A549 (cell line): ENCODE measurements around the gene PRSS57. TPM values are rescaled to one million over a fixed set of nuclear protein-coding genes. Genes with fewer than 3 reads are reported as not detected.

Experiments
- ATAC-seq, 2 experiments: fragments of 200-7000 bp in 1 of 2; fragments of >200 bp in 1 of 2; cut with Nextera tagmentation in 1 of 2; cut with Tn5 transposase in 1 of 2; 3 replicates each; pipeline versions ENCODE4 v1.8.0 to v1.9.1; 2018 to 2020; ENCODE audit warnings: mild to moderate bottlenecking in 1 of 2, moderate library complexity in 1 of 2
- CTCF ChIA-PET: fragments of 300-600 bp; sonication (Branson Sonifier 250); formaldehyde crosslinking; extraction: SDS; loops from one replicate; lab custom pipeline; 2021; ENCODE audit warnings: antibody characterized with exemption, inconsistent platforms; lab: Yijun Ruan, JAX
- POLR2A ChIA-PET: fragments of 350-600 bp; formaldehyde crosslinking; extraction: SDS; loops from one replicate; lab custom pipeline; 2021; ENCODE audit warnings: antibody characterized with exemption, inconsistent platforms; lab: Yijun Ruan, JAX
- DNase-seq, 2 experiments: peaks; one replicate each; pipeline versions ENCODE4 v3.0.0 to v3.0.0-alpha.2; 2011 to 2016; ENCODE audit warnings: low read depth in 1 of 2, low spot score in 1 of 2
- FAIRE-seq: peaks from 2 replicates; lab custom pipeline; 2011; peaks lifted over from hg19 to GRCh38; lab: Jason Lieb, UNC
- H3K27ac ChIP-seq, 2 experiments: fragments of >200 bp; sonication (Bioruptor Twin); formaldehyde crosslinking; 3 replicates each; pipeline ENCODE4 v1.5.1; 2016 to 2017
- H3K4me1 ChIP-seq: fragments of >200 bp; sonication (Bioruptor Twin); formaldehyde crosslinking; 3 replicates; pipeline ENCODE4 v1.6.1; 2016
- H3K4me2 ChIP-seq: fragments of >200 bp; sonication (Bioruptor Twin); formaldehyde crosslinking; 3 replicates; pipeline ENCODE4 v1.6.1; 2016
- H3K4me3 ChIP-seq: fragments of >200 bp; sonication (Bioruptor Twin); formaldehyde crosslinking; 3 replicates; pipeline ENCODE4 v1.5.1; 2016
- H3K9me3 ChIP-seq: fragments of >200 bp; sonication (Bioruptor Twin); formaldehyde crosslinking; 3 replicates; pipeline ENCODE4 v1.6.1; 2016
- BHLHE40 ChIP-seq: IDR thresholded peaks from 2 replicates; pipeline ENCODE4 v1.6.1; 2012; ENCODE audit warnings: low read depth, low read length, inconsistent platforms
- CHD2 ChIP-seq: fragments of 150-350 bp; IDR thresholded peaks from 2 replicates; pipeline ENCODE4 v1.6.1; 2014; ENCODE audit warnings: low read length; ENCODE audit not compliant: partially characterized antibody
- EHF ChIP-seq: fragments of 250-450 bp; sonication (Bioruptor Pico); IDR thresholded peaks from 2 replicates; pipeline ENCODE4 v1.5.0; 2020; ENCODE audit warnings: mild to moderate bottlenecking
- EP300 ChIP-seq, 2 experiments: fragments of >200 bp; sonication (Bioruptor Twin); formaldehyde crosslinking; IDR thresholded peaks; 2 replicates in 1 of 2; 3 replicates in 1 of 2; pipeline ENCODE4 v1.6.1; 2016 to 2017
- FOSB ChIP-seq: fragments of 250-450 bp; sonication (Bioruptor Pico); IDR thresholded peaks from 2 replicates; pipeline ENCODE4 v1.5.0; 2020; ENCODE audit warnings: mild to moderate bottlenecking, moderate library complexity
- FOSL2 ChIP-seq, 2 experiments: fragments of 450-650 bp in 1 of 2; fragments of >200 bp in 1 of 2; sonication (Bioruptor Twin) in 1 of 2; formaldehyde crosslinking; IDR thresholded peaks; 2 replicates each; pipeline versions ENCODE4 v1.5.0 to v1.6.1; 2016 to 2020; ENCODE audit warnings: mild to moderate bottlenecking in 1 of 2, moderate library complexity in 1 of 2
- FOXS1 ChIP-seq: fragments of 250-450 bp; sonication (Bioruptor Pico); IDR thresholded peaks from 2 replicates; pipeline ENCODE4 v1.5.0; 2020; ENCODE audit warnings: mild to moderate bottlenecking, moderate library complexity
- HEYL ChIP-seq: fragments of 250-450 bp; sonication (Bioruptor Pico); IDR thresholded peaks from 2 replicates; pipeline ENCODE4 v1.8.0; 2021; ENCODE audit warnings: mild to moderate bottlenecking, moderate library complexity
- HOXB13 ChIP-seq: fragments of 250-450 bp; sonication (Bioruptor Pico); IDR thresholded peaks from 2 replicates; pipeline ENCODE4 v1.5.0; 2020; ENCODE audit warnings: low read depth, mild to moderate bottlenecking, moderate library complexity
- NR3C1 ChIP-seq: fragments of >200 bp; sonication (Bioruptor Twin); formaldehyde crosslinking; IDR thresholded peaks from 3 replicates; pipeline ENCODE4 v1.6.1; 2017
- RAD21 ChIP-seq, 2 experiments: fragments of >200 bp in 1 of 2; sonication (Bioruptor Twin) in 1 of 2; formaldehyde crosslinking in 1 of 2; IDR thresholded peaks in 1 of 2; conservative IDR thresholded peaks in 1 of 2; 2 replicates in 1 of 2; 3 replicates in 1 of 2; pipeline ENCODE4 v1.6.1; 2012 to 2018; ENCODE audit warnings: inconsistent platforms in 1 of 2
- RCOR1 ChIP-seq: fragments of 150-350 bp; IDR thresholded peaks from 2 replicates; pipeline ENCODE4 v1.6.1; 2014; ENCODE audit warnings: antibody characterized with exemption, low read length, low read depth
- RNF2 ChIP-seq: fragments of 200-600 bp; sonication (generic); IDR thresholded peaks from 2 replicates; pipeline ENCODE4 v1.6.1; 2016; ENCODE audit warnings: low read depth, mild to moderate bottlenecking, antibody characterized with exemption, moderate library complexity, borderline replicate concordance
- SMC3 ChIP-seq: fragments of >200 bp; sonication (Bioruptor Twin); formaldehyde crosslinking; IDR thresholded peaks from 3 replicates; pipeline ENCODE4 v1.6.1; 2018; ENCODE audit warnings: inconsistent platforms
- TFCP2L1 ChIP-seq: fragments of 250-450 bp; sonication (Bioruptor Pico); IDR thresholded peaks from 2 replicates; pipeline ENCODE4 v1.5.0; 2021; ENCODE audit warnings: mild to moderate bottlenecking
- WGBS: methylation state at CpG from one replicate; pipeline ENCODE4 v1.1.6; 2017; ENCODE audit errors: missing lambda C conversion rate; 5-methylcytosine and 5-hydroxymethylcytosine counted together
- polyA plus RNA-seq, 4 experiments: library from polyadenylated mRNA; depleted of rRNA in 3 of 4; stranded (reverse); fragments of >200 nt; fragmentation: RNase III in 1 of 4; extraction: RNeasy Plus Mini Kit Qiagen cat#74134 plus additional on column Dnase treatment in 1 of 4; gene quantifications; 2 replicates in 3 of 4; 3 replicates in 1 of 4; pipeline ENCODE4 v1.2.3, GENCODE V29; 2011 to 2017
- TF ChIP-seq, protein P1 (sequence below): fragments of >200 bp; sonication (Bioruptor Twin); formaldehyde crosslinking; IDR thresholded peaks from 3 replicates; pipeline ENCODE4 v1.6.1; 2016
- TF ChIP-seq, protein P2 (sequence below): fragments of 450-650 bp; IDR thresholded peaks from 2 replicates; pipeline ENCODE4 v1.6.1; 2014; ENCODE audit warnings: antibody characterized with exemption
- TF ChIP-seq, protein P3 (sequence below): fragments of 150-350 bp; IDR thresholded peaks from 2 replicates; pipeline ENCODE4 v1.6.1; 2014; ENCODE audit warnings: low read depth, mild to moderate bottlenecking, low read length
- TF ChIP-seq, protein P4 (sequence below): fragments of 250-450 bp; sonication (Bioruptor Pico); IDR thresholded peaks from 2 replicates; pipeline ENCODE4 v1.5.0; 2021; ENCODE audit warnings: mild to moderate bottlenecking, moderate library complexity, borderline replicate concordance

The PRSS57 gene
- polyA plus RNA-seq, 2 of the 4 experiments (the other 2 are of a cell fraction): 0.10 TPM; not detected in 1

DNA sequence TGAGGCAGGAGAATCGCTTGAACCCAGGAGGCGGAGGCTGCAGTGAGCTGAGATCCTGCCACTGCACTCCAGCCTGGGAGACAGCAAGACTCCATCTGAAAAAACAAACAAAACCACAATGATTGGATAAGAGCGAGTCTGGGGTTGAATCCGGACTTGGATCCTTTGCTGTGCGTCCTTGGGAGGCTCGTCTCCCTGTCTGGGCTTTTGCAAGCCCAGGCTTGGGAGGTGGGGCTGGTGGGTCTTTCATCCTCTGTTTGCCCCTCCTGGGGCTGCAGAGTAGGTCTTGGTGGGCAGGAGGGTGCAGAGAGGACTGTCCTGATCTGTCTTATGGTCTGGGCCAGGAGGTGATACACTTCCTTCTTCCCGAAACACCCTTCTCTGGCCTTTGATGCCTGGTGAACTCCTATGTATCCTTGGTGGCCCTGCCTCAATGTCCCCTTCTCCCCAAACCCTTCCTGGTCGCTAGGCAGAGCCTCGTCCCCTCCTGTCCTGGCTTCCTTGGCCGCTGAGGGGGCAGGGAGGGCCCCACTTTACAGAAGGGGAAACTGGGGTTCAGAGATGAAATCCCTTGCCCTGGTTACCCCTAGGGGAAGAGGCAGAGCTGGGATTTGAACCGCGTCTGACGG lies 30.3 kb upstream of the PRSS57 start:
- Histone ChIP-seq H3K9me3 (no peaks in the 10 kb centered on the region), H3K4me3 (no peak overlapping the region), H3K27ac (no peak overlapping the region)
- 73% methylated on average over 8 of the region's 13 CpGs for WGBS
- ChIA-PET POLR2A (no interaction called here), CTCF (no interaction called here)
- FAIRE-seq: no peak
- no peak for DNase-seq
- ATAC-seq: no peak
- TF ChIP-seq RAD21 (conservative IDR thresholded peaks at IDR 0.05 in 1 of 2, IDR thresholded peaks at IDR 0.05 in 1 of 2) (no peak), BHLHE40 (no peak), FOSL2 (IDR thresholded peaks at IDR 0.05) (no peak), FOSL2 (CRISPR knock-in tag; IDR thresholded peaks at IDR 0.05) (no peak), SMC3 (no peak), EHF (no peak), HEYL (CRISPR knock-in tag) (no peak), RCOR1 (no peak), CHD2 (no peak), EP300 (IDR thresholded peaks at IDR 0.05) (no peak), FOXS1 (CRISPR knock-in tag) (no peak), NR3C1 (no peak), RNF2 (no peak)
- TF ChIP-seq, protein P1, sequence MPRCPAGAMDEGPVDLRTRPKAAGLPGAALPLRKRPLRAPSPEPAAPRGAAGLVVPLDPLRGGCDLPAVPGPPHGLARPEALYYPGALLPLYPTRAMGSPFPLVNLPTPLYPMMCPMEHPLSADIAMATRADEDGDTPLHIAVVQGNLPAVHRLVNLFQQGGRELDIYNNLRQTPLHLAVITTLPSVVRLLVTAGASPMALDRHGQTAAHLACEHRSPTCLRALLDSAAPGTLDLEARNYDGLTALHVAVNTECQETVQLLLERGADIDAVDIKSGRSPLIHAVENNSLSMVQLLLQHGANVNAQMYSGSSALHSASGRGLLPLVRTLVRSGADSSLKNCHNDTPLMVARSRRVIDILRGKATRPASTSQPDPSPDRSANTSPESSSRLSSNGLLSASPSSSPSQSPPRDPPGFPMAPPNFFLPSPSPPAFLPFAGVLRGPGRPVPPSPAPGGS: no peak
- TF ChIP-seq, protein P2, sequence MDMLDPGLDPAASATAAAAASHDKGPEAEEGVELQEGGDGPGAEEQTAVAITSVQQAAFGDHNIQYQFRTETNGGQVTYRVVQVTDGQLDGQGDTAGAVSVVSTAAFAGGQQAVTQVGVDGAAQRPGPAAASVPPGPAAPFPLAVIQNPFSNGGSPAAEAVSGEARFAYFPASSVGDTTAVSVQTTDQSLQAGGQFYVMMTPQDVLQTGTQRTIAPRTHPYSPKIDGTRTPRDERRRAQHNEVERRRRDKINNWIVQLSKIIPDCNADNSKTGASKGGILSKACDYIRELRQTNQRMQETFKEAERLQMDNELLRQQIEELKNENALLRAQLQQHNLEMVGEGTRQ: no peak
- TF ChIP-seq, protein P3, sequence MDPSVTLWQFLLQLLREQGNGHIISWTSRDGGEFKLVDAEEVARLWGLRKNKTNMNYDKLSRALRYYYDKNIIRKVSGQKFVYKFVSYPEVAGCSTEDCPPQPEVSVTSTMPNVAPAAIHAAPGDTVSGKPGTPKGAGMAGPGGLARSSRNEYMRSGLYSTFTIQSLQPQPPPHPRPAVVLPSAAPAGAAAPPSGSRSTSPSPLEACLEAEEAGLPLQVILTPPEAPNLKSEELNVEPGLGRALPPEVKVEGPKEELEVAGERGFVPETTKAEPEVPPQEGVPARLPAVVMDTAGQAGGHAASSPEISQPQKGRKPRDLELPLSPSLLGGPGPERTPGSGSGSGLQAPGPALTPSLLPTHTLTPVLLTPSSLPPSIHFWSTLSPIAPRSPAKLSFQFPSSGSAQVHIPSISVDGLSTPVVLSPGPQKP: no peak
- TF ChIP-seq, protein P4, sequence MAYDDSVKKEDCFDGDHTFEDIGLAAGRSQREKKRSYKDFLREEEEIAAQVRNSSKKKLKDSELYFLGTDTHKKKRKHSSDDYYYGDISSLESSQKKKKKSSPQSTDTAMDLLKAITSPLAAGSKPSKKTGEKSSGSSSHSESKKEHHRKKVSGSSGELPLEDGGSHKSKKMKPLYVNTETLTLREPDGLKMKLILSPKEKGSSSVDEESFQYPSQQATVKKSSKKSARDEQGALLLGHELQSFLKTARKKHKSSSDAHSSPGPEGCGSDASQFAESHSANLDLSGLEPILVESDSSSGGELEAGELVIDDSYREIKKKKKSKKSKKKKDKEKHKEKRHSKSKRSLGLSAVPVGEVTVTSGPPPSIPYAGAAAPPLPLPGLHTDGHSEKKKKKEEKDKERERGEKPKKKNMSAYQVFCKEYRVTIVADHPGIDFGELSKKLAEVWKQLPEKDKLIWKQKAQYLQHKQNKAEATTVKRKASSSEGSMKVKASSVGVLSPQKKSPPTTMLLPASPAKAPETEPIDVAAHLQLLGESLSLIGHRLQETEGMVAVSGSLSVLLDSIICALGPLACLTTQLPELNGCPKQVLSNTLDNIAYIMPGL (CRISPR knock-in tag): no peak
- TF ChIP-seq, all 56 proteins: peak for 0
- Histone ChIP-seq H3K4me2 (no peak overlapping the region), H3K4me1 (no peaks in the 10 kb centered on the region)

DNA sequence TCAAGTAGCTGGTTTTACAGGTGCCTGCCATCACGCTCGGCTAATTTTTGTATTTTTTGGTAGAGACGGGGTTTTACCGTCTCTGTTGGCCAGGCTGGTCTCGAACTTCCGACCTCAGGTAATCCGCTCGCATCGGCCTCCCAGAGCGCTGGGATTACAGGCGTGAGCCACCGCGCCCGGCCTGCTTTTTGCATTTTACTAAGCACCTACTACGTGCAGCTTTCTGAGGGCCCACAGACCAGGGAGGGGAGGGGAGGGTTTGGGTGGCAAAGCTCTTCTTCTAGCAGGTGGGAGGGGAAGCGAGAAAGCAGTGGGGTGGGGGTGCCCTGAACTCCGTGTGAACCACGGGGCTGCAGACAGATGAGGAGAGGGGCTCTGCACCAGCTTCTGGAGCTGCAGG lies 28.5 kb upstream of the PRSS57 start:
- TF ChIP-seq HOXB13: no peak
- TF ChIP-seq FOSB (CRISPR knock-in tag): no peak
- TF ChIP-seq TFCP2L1 (CRISPR knock-in tag): no peak
- TF ChIP-seq RAD21 (conservative IDR thresholded peaks at IDR 0.05 in 1 of 2, IDR thresholded peaks at IDR 0.05 in 1 of 2): no peak
- TF ChIP-seq, protein P1: no peak
- TF ChIP-seq, all 56 proteins: peak for 0
- 96% methylated on average over 13 of the region's 18 CpGs for WGBS
- CTCF ChIA-PET: interaction anchor here (1.1 kb wide), 2 partner anchors 10 to 32 kb away, joined by 3 to 7 read pairs; no protein-coding TSS in a partner anchor
- Histone ChIP-seq H3K4me2 (no peak overlapping the region), H3K9me3 (no peaks in the 10 kb centered on the region), H3K4me3 (no peak overlapping the region), H3K27ac (no peak overlapping the region), H3K4me1 (no peaks in the 10 kb centered on the region)
- ATAC-seq: no peak
- DNase-seq: no peak
- POLR2A ChIA-PET: interaction anchor here (0.5 kb wide), 1 partner anchor 203 kb away, joined by 8 read pairs; no protein-coding TSS in a partner anchor
- FAIRE-seq: no peak
